Measurements from ENCODE around the gene DCTN1.
A peak's percentile ranks its signal among the peaks of the same experiment; 100 is the strongest.

DCTN1 gene

DNA sequence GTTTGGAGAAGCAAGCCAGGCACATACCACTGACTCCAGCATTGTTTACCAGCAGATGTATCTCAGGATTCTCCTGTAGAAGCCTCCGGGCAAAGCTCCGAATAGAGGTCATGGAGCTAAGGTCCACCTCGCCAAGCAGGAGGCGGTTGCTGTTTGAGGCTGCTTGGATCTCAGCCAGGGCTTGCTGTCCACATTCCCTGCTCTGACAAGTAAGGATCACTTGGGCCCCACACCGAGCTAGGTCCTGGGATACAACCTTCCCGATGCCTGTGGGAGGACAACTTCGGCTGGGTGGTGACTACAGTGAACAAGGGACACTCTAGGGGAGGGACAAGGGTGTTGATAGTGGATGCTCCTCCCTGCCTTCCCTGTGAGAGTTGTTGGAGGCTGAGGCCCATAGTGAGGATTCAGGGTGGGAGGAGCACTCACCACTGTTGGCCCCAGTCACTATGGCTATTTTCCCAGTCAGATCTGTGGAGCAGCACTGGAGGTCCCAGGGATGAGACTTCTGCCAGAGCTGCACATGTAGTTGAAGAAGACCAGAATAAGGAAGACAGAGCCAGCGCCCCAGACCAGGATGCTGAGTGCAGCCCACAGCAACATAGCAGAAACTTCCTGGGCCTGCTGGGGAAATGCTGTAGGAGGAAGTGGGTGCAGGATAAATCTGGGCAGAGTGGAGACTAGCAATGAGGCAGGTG lies 33.0 kb upstream of the DCTN1 start:
- DNase-seq = no peak

DNA sequence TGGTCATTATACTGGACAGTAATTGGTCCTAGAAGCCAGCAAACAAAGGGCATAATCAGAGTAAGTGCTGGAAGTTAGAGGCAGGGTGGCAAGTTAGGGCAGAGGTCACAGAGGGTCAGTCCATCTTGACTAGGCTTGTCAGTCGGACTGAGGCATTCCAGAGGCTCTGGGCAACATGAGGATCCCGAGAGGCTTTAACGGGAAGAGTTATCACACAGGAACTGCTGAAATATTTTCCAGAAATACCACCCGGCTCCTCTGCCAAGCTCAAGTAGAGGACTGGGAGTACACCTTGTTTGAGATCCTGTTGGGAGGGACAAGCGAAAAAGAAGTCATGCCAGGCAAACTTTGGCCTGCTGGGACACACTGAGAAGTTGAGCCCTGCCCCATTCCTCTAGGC lies 27.6 kb upstream of the DCTN1 start:
- no peak for DNase-seq

DNA sequence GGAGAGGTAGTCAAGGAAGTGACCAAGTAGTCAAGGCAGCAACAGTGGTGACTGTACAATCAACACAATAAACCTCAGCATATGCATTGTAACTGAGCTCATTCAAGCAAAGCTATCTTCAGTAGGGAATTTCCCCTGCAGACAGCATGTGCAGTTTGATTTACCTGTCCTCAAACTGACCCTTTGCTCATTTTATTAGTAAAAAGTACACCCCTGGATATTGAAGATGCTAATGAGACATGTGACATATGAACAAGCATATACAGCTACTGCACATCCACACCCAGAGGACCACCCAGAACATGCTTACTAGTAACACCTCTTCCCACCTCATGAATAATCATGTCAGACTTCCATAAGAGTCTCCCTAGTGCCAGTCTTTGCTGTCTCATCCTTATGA lies 25.9 kb upstream of the DCTN1 start:
- DNase-seq = no peak

DNA sequence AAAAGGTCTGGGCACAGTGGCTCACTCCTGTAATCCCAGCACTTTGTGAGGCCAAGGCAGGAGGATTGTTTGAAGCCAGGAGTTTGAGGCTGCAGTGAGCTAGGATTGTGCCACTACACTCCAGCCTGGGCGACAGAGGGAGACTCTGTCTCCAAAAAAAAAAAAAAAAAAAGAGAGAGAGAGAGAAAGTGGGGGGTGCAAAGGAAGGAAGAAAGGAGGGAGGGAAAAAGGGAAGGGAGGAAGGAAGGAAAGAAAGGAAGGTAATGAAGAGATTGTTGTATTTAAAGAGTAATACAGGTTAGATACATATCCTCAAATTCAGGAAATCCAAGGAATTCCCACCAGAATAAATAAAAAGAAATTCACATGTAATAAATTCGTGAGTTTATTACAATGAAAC lies 21.8 kb upstream of the DCTN1 start:
- DNase-seq = no peak

DNA sequence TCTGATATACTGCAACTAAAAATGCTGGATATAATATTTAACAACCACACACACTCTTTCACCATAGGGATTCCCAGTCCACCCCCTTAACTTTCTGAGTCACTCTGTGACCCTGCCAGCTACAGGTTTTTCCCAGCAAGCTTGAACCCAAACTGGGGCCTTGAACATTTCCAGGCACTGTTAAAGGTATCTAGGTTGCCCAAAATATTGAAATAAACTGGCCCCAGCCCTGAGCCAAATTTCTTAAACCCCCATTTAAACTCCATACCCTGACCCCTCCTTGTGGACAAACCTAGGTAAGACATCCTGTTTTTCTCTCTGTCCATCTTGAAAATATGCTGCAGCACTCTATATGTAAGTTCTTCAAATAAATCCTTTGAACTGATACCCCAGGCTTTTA lies 19.7 kb upstream of the DCTN1 start:
- DNase-seq = no peak

DNA sequence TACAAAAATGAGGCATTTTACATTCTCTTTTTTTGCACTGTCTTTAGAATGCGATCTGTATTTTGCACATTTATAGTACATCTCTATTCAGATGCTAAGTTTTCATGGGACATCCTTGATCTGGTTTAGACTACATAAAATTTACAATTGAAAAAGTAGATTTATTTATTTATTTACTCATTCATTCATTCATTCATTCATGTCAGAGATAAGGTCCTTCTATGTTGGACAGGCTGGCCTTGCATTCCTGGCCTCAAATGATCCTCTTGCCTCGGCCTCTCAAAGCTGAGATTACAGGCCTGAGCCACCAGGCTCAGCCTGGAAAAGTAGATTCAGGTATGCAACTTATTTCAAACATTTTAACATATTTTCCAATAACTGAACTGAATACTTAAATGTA lies 16.0 kb upstream of the DCTN1 start:
- no peak for DNase-seq

DNA sequence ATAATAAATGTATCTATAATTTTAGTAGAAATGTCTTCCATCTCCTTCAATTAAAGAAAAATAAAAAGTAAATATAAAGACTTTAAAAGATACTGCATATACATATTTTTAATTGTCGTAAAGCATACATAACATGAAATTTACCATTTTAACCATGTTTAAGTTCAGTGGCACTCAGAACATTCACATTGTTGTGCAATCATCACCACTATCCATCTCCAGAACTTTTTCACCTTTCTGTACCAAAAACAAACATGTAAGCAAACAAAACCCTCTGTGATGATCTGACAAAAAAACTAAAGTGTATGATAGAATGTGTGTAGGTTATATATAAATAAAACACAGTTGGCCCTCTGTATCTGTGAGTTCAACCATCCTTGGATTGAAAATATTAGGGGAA lies 13.4 kb upstream of the DCTN1 start:
- DNase-seq = no peak

DNA sequence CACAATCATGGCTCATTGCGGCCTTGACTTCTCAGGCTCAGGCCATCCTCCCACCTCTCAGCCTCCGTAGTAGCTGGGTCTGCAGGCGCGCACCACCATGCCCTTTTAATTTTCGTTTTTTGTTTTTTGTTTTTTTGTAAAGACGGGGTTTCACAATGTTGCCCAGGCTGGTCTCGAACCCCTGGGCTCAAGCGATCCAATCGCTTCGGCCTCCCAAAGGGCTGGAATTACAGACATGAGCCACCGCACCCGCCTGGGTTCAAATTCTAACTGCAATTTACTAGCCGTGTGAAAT lies 12.3 kb upstream of the DCTN1 start:
- no peak for DNase-seq

DNA sequence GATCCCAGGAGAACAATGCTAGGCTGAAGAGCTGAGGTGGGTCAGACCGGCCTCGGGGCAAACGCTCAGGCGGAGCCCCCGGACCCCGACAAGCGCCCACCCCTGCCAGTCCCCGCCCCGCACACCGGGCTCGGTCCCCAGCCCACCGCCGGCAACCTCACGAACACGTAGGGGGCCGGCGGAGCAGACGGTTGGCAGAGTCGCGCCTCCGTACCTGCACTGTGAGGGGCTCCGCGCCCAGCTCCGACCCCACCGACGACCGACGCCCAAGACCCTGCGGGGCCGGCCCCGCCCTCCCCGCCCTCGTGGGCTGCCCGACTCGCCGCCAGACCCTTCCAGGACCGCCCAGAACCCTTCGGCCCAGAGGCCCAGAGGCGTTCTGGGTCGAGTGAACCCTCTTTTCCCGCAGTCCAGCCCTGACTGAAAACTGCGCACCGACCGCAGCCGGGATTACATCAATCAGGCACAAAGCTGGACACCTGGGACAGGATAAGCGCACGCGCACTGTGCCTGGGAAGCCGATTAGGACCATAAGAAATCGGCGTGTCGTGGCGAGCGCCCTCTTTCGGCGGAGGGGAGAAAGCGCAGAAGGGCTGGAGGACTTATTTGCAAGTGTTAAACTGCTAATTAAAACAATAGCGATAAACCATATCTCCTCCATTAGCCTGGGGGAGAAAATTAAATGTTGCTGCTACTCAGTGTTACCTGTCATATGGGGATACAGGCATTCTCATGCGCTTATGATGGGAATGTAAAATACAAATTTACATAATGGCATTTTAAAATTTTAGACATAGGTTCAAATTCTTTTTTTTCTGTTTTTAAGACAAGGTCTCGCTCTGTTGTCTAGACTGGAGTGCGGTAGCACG lies 11.7 kb upstream of the DCTN1 start:
- DNase-seq = peak; percentile 94

DNA sequence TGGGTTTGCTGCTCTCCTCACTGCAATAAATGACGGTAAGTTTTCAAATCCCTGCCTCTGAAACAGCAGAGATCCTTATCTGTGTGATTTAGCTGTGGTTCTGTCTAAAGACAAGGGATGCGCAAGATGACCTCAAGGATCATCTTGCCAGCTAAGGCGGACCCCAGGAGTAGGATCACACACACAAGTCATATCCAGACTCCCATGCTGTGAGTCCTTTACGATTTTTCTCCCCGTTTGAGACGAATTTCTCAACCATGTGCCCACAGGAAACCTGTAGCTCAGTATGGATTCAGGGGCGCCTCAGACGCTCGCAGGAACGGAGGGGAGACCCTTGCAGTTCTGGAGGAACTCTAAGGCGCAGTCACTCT lies 11.1 kb upstream of the DCTN1 start:
- no peak for DNase-seq

DNA sequence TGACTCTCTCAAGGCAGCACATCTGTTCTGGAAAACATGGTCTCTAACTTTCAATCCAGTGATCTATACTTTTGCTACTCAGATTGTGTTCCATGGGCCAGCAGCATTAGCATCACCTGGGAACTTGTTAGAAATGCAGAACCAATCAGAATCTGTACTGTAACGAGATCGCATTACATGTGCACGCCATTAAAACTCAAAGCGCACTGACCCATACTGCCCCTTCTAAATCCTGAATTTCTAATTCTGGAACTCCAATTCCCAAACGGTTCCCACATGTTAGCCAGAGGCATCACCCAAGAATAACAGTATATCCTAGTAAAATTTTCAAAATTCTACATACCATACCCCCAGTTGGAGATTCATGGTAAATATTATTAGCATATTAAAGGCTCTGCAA lies 10.5 kb upstream of the DCTN1 start:
- DNase-seq = no peak

DNA sequence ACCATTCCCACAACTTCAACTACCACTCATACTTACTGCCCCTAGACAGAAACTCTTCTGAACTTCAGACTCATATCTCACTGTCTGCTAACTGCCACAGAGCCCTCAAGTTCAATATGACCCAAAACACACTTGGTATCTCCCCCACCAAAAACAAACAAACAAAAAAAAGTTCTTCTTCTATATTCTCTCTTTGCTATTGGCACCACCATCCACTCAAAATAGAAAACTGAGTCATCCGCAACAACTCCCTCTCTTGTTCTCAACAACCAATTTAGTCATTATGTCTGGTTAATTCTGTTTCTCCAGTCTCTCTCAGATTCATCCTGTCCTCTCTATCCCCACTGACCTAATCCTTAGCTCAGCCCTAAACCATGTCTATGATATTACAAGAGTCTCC lies 7.2 kb upstream of the DCTN1 start:
- DNase-seq = no peak

DNA sequence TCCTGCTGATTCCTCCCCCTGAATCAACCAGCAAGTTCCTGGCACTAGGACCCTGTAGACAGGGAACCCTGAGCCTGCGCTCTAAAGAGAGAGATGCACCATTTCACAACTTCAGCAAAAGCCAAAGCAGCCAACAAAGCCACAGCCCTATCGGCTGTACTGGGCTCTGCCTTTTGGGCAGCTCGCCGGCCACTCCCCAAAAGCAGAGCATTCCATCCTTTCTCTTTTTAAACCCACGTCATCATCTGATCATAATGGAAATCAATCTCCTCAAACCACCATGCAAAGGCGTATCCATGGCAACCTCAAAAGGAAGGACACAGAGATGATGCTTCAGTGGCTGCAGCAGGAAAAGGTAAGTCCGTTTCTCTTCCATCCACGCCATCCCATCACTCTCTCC lies 5.3 kb upstream of the DCTN1 start:
- DNase-seq = peak; percentile 83

DNA sequence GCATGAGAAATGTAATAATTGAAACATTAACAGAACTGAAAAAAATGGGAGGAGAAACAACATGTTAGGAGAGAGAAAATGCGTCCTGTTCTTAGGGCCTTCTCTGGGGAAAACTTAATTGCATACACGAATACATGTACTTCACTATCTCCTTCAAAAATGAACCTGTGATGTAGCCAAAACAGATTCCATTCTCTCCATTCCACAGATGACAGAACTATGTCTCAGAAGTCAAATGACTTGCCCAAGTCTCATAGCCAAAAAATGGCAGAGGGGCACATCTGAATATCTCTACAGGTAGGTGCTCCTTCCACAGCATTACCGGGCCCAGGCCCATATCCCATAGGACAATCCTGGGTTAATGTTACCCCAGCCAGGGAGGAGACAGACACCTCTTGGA lies 3.9 kb upstream of the DCTN1 start:
- no peak for DNase-seq

DNA sequence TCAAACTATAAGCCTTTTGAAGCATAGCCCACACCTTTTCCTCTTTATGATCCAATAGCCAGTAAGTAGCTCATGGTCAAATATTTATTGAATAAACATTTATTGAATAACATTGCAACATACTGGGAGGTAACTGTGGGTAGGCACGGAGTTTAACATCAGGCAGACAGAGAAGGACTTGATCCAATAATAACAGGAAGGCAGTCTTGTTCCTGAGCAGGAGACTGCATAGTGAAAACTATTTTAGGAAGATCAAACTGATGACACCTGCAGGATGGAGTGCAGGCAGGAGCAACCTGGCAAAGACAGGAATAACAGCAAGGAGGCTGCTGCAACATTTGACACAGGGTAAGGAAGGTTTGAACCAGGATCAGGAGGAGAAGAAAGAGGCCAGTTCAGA lies 3.1 kb upstream of the DCTN1 start:
- DNase-seq = no peak

DNA sequence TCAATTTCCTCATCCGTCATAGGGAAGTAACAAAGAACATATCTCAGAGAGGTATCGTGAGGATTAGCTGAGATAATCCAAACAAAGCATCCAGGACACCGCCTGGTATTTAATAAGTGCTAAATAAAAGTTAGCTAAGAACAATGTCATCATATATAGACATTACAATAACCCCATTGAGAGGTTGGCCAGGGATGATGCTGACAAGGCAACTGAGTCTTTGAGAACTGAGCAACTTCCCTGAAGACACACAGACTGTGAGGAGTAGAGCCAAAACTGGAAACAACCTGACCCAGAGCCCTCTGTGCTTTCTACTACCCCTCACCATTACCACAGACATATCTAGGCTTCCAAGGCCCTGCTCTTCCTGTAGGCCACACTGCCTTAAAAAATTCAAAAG lies 1.6 kb upstream of the DCTN1 start:
- no peak for DNase-seq

DNA sequence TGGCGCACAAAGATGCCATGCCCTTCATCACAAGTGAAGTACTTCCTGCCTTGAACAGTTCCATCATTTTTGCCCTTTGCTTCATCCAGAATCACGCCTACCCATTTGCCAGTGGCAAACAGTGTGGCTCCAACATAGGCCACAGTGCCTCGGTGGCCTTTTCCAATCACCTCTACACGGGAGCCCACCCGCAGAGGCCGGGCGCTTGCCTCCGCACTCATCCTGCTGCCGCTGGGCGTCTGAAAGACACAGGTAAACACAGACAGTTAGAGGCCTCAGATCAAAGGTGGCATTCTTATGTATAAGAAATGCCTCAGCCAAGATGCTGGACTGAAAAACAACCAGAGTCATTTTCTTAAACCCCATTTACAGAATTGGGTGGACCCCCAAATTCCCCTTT lies 2.1 kb downstream of the DCTN1 start:
- no peak for DNase-seq

DNA sequence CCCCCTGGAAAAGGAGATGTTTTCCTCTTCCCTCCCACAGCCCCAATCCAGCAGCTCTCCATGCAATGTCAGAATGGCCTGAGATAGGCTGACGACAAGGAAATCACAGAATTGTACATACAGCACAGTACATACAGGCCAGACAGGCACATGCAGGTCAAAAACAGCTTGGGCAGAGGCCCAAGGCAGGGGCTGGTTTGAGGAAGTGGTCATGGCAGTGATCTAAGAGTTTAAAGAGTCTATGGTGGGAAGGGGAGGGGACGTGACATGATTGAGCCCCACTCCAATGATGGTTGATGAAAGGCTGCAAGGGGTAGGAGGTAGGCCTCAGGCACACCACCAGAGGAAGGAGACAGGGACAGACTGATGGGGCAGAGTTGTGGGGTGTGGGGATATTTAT lies 4.3 kb downstream of the DCTN1 start:
- no peak for DNase-seq

DNA sequence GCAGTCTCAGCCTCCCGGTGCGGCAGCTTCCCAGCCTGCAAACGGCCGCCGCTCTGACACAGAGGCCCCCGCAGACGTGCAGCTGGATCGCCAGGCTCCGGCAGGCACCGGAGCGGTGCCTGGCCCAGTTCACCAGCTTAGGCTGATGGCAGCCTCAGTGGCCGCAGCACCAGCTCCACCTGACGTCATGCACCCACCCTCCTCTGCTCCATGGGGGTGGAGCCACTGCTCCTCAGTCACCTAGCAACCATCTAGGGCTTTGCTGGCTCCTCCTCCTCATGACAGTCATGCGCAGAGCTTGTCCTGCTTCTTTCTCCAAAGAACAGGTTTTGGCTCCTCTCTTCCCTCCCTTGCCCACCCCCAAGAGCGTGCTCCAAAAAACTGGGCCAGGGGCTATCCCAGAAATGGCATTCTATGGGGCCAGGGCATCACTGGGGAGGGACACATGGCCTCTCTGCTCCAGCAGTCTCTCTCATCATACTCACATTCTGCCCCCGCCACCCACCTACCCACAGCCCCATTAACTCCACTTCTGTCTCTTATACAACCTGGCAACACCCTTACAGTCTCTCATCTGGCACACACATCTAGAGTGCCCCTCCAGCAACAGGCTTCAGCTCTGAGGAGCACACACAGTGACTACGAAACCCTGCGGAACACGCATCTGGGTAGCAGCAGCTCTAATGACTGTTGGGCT lies 5.5 kb downstream of the DCTN1 start:
- peak; percentile 96 for DNase-seq

DNA sequence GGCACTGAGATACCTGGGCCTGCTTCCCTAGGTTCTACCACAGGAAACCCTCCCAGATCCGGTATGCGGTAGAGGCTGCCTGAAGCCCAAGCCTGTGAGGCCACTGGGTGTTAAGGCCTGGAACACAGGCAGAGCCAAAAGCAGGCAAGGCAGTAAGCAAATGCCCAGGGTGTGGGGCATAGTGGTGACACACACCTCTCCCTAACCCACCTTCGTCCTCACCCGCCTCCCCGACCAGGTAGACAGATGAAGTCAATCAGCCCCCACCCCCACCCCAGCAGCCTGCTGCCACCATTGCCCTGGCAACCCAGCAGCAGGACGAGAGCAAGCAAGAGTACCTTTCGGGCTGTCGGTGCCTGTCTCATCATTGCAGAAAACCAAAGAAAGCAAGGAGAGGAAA lies 6.1 kb downstream of the DCTN1 start:
- DNase-seq = no peak

DNA sequence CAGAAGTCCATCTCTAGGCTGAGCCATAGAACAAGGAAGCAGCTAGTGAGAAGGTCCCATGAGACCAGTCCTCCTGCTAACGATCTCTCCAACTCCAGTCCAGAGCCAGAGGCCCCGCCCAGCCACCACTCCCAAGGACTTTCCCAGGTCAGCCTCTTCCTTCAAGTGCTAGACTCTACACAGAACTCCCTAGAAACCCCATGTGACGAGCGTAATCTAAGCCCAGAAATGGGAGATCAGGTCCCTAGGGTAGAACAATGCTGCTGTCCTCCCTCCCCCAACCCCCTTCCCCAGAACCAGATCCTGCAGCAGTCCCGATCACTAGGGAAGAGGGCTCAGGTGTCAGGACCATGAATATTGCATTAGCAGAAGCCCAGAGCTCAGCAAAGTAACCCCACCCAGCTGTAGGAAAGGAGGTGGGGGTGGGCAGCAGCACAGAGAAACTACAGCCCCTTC lies 6.9 kb downstream of the DCTN1 start:
- DNase-seq = no peak

DNA sequence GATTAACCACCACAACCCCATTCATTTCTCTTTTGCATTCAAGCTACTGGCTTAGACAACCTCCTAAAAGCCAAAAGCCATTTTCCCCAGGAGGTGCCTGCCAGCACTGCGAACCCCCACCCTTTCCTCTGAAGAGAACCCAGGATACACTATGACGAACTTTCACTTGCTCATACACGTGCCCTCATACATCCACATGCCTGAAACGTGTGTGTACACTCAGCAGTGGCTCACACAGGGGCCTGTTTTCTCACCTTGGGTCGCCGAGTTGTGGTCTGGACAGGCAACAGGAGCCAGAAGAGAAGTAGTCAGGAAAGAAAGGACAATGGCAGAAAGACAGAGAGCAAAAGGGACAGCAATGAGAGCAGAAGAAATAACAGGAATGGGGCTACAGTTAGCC lies 7.4 kb downstream of the DCTN1 start:
- DNase-seq = no peak

DNA sequence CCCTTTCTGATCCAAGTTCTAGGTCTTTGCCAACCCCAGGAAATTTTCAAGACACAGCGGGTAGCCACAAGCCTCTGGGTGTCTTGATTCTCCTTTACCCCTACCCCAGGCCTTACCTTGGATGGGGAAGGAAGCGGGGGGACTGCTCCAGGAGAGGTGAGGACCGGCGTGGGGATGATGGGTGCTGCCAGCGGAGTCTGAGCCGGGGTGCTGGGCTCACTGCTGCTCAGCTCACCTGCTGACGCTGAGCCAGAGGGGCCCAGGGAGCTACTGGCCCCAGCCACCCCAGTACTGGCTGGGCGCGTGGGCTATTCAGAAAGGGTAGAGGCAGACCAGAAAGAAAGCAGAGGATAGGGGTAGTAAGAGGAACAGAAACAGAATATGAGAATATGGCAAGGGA lies 8.7 kb downstream of the DCTN1 start:
- DNase-seq = no peak

DNA sequence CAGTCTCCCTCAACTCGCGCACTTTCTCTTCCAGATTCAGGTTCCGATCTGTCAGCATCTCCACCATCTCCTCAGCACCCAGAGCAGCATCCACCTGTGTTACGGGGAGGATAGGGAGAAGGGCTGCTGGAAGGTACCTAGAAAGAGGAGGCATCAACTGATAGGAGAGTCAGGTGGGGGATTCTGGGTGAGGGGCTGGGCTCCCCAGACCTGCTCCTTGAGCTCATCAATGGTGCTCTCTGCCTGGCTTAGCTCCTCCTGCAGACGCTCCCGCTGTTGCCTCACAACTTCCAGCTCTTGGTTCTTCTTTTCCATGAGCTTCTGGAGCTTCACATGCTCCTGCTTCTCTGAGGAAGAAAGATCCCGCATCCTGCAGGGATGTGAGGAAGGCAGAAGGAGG lies 10.1 kb downstream of the DCTN1 start:
- no peak for DNase-seq
